Left renal cortex interstitium (tissue), 4 donors: ENCODE results near the gene PGM2L1. TPM values are rescaled to one million over a fixed set of nuclear protein-coding genes. Genes with fewer than 3 reads are reported as not detected.
A peak's percentile ranks its signal among the peaks of the same experiment; 100 is the strongest.
"Not testable (repeated sequence)": the region's sequence is repeated elsewhere in the genome, so short reads cannot be mapped to it uniquely, and the experiment has no call there.

Source experiments
- DNase-seq, 4 donors: peaks; one replicate each; pipeline ENCODE4 v3.0.0-alpha.2; 2013; ENCODE audit warnings: low read depth in 4 of 4, low spot score in 2 of 4, missing footprints in 1 of 4
- polyA plus RNA-seq, 4 donors: library from polyadenylated mRNA; unstranded; fragments of 120-200 nt; gene quantifications; one replicate each; pipeline ENCODE4 v1.2.1, GENCODE V29; 2013; ENCODE audit not compliant: insufficient read length in 4 of 4

Gene PGM2L1
- polyA plus RNA-seq, 4 donors, result 2.8 to 5.1 (median 3.5) TPM

- DNase-seq, result no peak
Measured at GRCh38 chr11:74403607-74404321, 5.5 kb upstream of the PGM2L1 start.

GRCh38 chr11:74400606-74401005 is 2.4 kb upstream of the PGM2L1 start:
- no peak for DNase-seq

- DNase-seq, result peak in 1 of 4 donors; percentile 29
Measured at GRCh38 chr11:74397501-74398243, 561 bp downstream of the PGM2L1 start.

GRCh38 chr11:74392256-74392655 is 6.0 kb downstream of the PGM2L1 start:
- DNase-seq, result no peak

- no peak for DNase-seq
Measured at GRCh38 chr11:74391193-74391592, 7.0 kb downstream of the PGM2L1 start.

- no peak for DNase-seq
Measured at GRCh38 chr11:74390697-74391096, 7.5 kb downstream of the PGM2L1 start.

GRCh38 chr11:74388678-74389327 is 9.4 kb downstream of the PGM2L1 start:
- peak in 3 of 4 donors; percentile 17 to 56 (median 26) for DNase-seq

GRCh38 chr11:74384641-74385040 is 13.6 kb downstream of the PGM2L1 start:
- DNase-seq, result no peak

GRCh38 chr11:74380746-74381439 is 17.3 kb downstream of the PGM2L1 start:
- DNase-seq, result no peak

- no peak for DNase-seq
Measured at GRCh38 chr11:74377689-74378088, 20.5 kb downstream of the PGM2L1 start.

- DNase-seq, result no peak
Measured at GRCh38 chr11:74373382-74373781, 24.9 kb downstream of the PGM2L1 start.

- DNase-seq, result no peak
Measured at GRCh38 chr11:74371269-74372052, 26.8 kb downstream of the PGM2L1 start.

- DNase-seq, result no peak
Measured at GRCh38 chr11:74370123-74370522, 28.1 kb downstream of the PGM2L1 start.

GRCh38 chr11:74367881-74368280 is 30.4 kb downstream of the PGM2L1 start:
- no peak for DNase-seq

GRCh38 chr11:74366576-74366975 is 31.7 kb downstream of the PGM2L1 start:
- DNase-seq, result no peak

GRCh38 chr11:74365805-74366204 is 32.4 kb downstream of the PGM2L1 start:
- not testable (repeated sequence) for DNase-seq

GRCh38 chr11:74357449-74357848 is 40.8 kb downstream of the PGM2L1 start:
- no peak for DNase-seq

- no peak for DNase-seq
Measured at GRCh38 chr11:74355626-74356025, 42.6 kb downstream of the PGM2L1 start.

- no peak for DNase-seq
Measured at GRCh38 chr11:74354036-74354435, 44.2 kb downstream of the PGM2L1 start.

- DNase-seq, result no peak
Measured at GRCh38 chr11:74347381-74347780, 50.9 kb downstream of the PGM2L1 start.
